Ishikawa (cell line): Measurements from ENCODE around the gene PGAP3.
A peak's percentile ranks its signal among the peaks of the same experiment; 100 is the strongest.

ENCODE experiments used
- CEBPB ChIP-seq: IDR thresholded peaks from 2 replicates; pipeline ENCODE4 v1.6.1; 2012
- CREB1 ChIP-seq: IDR thresholded peaks from 2 replicates; pipeline ENCODE4 v1.6.1; 2012; ENCODE audit warnings: low read depth
- EGR1 ChIP-seq: IDR thresholded peaks from 2 replicates; pipeline ENCODE4 v1.6.1; 2012
- EP300 ChIP-seq: IDR thresholded peaks from 2 replicates; pipeline ENCODE4 v1.6.1; 2012; ENCODE audit warnings: borderline replicate concordance
- FOXM1 ChIP-seq: IDR thresholded peaks from 2 replicates; pipeline ENCODE4 v1.6.1; 2012; ENCODE audit warnings: low read depth, borderline replicate concordance
- MAX ChIP-seq: IDR thresholded peaks from 2 replicates; pipeline ENCODE4 v1.6.1; 2012
- NFIC ChIP-seq: IDR thresholded peaks from 2 replicates; pipeline ENCODE4 v1.6.1; 2012
- RAD21 ChIP-seq: IDR thresholded peaks from 2 replicates; pipeline ENCODE4 v1.6.1; 2012; ENCODE audit warnings: low read depth
- TAF1 ChIP-seq: IDR thresholded peaks from 2 replicates; pipeline ENCODE4 v1.6.1; 2012; ENCODE audit warnings: low read depth, mild to moderate bottlenecking
- TCF12 ChIP-seq: IDR thresholded peaks from 2 replicates; pipeline ENCODE4 v1.6.1; 2012; ENCODE audit warnings: low read depth
- TEAD4 ChIP-seq: IDR thresholded peaks from 2 replicates; pipeline ENCODE4 v1.6.1; 2012
- USF1 ChIP-seq: IDR thresholded peaks from 2 replicates; pipeline ENCODE4 v1.6.1; 2012
- YY1 ChIP-seq: IDR thresholded peaks from 2 replicates; pipeline ENCODE4 v1.6.1; 2012; ENCODE audit warnings: low read depth
- ZBTB7A ChIP-seq: IDR thresholded peaks from 2 replicates; pipeline ENCODE4 v1.6.1; 2012; ENCODE audit warnings: low read depth
- TF ChIP-seq, protein P1 (sequence below): IDR thresholded peaks from 2 replicates; pipeline ENCODE4 v1.6.1; 2012; ENCODE audit warnings: low read depth, mild to moderate bottlenecking

Gene PGAP3

GRCh38 chr17:39634384-39634871, 53.4 kb downstream of the PGAP3 start:
- peak; percentile 47 for TF ChIP-seq RAD21
- TF ChIP-seq ZBTB7A: no peak

- TF ChIP-seq, protein P1, sequence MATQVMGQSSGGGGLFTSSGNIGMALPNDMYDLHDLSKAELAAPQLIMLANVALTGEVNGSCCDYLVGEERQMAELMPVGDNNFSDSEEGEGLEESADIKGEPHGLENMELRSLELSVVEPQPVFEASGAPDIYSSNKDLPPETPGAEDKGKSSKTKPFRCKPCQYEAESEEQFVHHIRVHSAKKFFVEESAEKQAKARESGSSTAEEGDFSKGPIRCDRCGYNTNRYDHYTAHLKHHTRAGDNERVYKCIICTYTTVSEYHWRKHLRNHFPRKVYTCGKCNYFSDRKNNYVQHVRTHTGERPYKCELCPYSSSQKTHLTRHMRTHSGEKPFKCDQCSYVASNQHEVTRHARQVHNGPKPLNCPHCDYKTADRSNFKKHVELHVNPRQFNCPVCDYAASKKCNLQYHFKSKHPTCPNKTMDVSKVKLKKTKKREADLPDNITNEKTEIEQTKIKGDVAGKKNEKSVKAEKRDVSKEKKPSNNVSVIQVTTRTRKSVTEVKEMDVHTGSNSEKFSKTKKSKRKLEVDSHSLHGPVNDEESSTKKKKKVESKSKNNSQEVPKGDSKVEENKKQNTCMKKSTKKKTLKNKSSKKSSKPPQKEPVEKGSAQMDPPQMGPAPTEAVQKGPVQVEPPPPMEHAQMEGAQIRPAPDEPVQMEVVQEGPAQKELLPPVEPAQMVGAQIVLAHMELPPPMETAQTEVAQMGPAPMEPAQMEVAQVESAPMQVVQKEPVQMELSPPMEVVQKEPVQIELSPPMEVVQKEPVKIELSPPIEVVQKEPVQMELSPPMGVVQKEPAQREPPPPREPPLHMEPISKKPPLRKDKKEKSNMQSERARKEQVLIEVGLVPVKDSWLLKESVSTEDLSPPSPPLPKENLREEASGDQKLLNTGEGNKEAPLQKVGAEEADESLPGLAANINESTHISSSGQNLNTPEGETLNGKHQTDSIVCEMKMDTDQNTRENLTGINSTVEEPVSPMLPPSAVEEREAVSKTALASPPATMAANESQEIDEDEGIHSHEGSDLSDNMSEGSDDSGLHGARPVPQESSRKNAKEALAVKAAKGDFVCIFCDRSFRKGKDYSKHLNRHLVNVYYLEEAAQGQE: no peak
Measured at GRCh38 chr17:39633570-39634183, 54.2 kb downstream of the PGAP3 start.

DNA sequence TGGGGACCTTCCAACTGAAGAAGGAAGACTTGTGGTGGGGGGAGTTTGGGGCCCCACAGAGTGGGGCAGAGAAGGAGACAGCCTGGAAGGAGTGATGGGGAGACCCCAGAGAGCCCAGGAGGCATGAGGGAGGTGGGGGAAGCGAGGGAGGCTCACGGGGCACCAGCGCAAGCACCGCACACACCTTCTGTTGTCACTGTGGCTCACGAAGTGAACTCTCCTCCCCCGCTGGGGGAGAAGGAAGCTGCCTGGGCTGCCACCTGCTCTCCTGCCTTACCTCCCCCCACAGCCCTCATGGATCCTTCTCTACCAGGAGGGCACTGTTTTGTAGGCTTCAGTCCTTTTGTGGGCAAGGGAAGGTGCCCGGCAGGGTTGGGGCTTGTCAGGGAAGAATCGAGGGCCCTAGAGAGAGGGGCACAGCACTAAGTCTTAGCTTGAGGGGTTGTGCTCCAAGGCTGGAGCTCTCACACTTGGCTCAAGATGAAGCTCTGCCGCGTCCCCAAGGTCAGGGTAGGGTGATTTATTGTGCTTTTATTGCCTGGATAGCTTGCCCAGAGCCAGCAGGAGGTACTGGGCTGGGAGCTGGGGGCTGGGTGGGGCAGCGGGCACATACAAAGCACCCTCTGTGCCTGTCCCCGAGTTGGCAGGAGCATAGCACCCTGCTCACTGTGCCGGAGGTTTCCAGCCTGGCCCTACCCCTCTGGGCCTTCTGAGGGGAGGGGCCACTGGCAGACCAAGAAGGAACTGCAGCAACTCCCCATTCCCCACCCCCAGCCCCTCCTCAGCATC, 55.5 kb downstream of the PGAP3 start:
- peak; percentile 95 for TF ChIP-seq NFIC
- TF ChIP-seq EP300: peak; percentile 57; the same call in 1 of the 2 replicates
- peak; percentile 27; the same call in 1 of the 2 replicates for TF ChIP-seq MAX
- no peak for TF ChIP-seq TAF1
- no peak for TF ChIP-seq USF1
- no peak for TF ChIP-seq YY1
- 0 out of 2 replicates have a peak, but pooled peaks have one; percentile 19 for TF ChIP-seq FOXM1
- peak; percentile 88 for TF ChIP-seq TCF12
- TF ChIP-seq CREB1: no peak
- no peak for TF ChIP-seq RAD21
- peak; percentile 62 for TF ChIP-seq TEAD4
- TF ChIP-seq, protein P1: no peak
- TF ChIP-seq CEBPB: no peak
- TF ChIP-seq ZBTB7A: 0 out of 2 replicates have a peak, but pooled peaks have one; percentile 45
- no peak for TF ChIP-seq EGR1

GRCh38 chr17:39631403-39631802, 56.5 kb downstream of the PGAP3 start:
- TF ChIP-seq TCF12 (no peak), ZBTB7A (no peak), USF1 (no peak), MAX (no peak), CREB1 (no peak), RAD21 (no peak), EGR1 (no peak), YY1 (no peak), NFIC (no peak), CEBPB (no peak), TEAD4 (no peak), TAF1 (no peak), EP300 (no peak)
- TF ChIP-seq, protein P1: no peak

DNA sequence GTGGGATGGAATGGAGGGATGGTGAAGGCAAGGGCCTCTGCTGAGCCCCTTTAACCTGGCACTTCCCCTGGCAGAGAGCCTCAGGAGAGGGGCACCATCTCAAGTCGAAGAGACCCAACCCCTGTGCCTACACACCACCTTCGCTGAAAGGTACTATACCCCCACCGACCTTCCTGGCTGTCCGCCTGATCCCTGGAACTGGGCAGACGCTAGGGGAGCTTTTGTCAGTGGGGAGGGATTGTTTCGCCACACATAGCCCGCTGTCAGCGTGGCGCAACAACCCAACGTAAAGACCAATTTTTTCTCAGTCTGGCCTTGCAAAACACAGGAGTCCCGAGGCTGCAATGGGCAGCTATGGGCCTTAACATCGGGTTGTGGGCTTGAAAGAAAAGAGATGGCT, 58.0 kb downstream of the PGAP3 start:
- no peak for TF ChIP-seq EP300
- TF ChIP-seq ZBTB7A: no peak
- no peak for TF ChIP-seq RAD21
- no peak for TF ChIP-seq NFIC
- no peak for TF ChIP-seq CEBPB
- TF ChIP-seq TCF12: no peak
- no peak for TF ChIP-seq USF1
- TF ChIP-seq, protein P1: no peak
- TF ChIP-seq MAX: no peak
- TF ChIP-seq CREB1: no peak
- TF ChIP-seq TEAD4: no peak
- TF ChIP-seq EGR1: no peak
- no peak for TF ChIP-seq TAF1
- no peak for TF ChIP-seq FOXM1
- TF ChIP-seq YY1: no peak
